HG02571 (cell line): Measurements from ENCODE around the gene DNAJC5G.
"Not testable (repeated sequence)": the region's sequence is repeated elsewhere in the genome, so short reads cannot be mapped to it uniquely, and the experiment has no call there.

ENCODE experiments used
- ATAC-seq: cut with Tn5 transposase; IDR thresholded peaks from one replicate; pipeline ENCODE4 v1.9.1; 2021; ENCODE audit warnings: mild to moderate bottlenecking, moderate library complexity; ENCODE audit not compliant: unreplicated experiment

The DNAJC5G gene

GRCh38 chr2:27280826-27281225, 5.6 kb downstream of the DNAJC5G start:
- ATAC-seq, result no peak

DNA sequence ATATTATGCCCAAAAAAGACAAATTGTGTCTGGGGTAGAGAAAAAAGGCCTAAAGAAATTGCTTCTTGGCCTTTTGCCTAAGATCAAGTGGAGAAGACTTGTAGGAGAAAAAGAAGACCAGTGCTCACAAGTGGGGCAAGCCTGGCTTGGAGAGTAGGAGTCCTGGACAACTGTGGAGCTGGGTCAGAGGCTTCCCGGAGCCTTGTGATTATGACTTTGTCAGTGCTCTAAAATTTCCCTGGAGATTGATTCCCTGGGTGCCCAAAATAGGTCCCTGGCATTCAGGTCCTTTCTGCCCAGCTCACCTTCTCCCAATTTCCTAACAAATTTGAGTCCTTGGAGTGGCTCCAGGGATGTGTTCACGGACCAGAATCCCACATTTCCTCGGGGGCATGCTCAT, 6.2 kb downstream of the DNAJC5G start:
- no peak for ATAC-seq

DNA sequence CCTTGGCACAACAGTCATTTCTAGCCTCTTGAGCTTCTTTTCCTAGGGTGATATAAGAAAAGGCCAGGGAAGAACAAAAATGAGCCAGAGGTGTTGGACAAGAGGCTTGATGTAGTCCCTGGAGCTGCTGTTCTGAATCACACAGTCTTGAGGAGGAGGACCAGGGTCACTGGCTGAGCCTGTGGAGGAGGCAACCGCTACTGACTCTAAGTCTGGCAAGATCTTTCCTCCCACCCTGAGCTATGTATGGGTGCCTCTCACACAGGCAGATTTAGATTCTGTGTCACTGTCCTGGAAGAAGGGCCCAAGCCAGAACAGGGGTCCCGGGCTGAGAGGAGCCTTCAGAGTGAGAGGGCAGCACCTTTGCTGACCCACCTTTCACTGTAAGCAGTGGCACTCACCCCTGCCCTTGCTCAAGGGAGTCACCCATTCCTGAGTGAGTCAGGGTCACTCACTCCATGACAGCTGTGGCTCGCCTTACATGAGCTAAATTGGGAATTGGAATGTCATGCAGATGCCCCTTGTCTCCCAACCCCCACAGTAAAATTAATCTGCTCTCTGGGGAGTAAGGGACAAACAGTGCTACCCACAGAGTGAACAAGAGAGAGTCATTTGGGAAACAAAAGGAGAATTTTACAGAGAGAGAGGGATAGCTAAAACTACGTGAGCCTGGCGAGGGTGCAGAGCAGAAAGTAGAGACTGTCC, 6.8 kb downstream of the DNAJC5G start, which contains the start of gene TRIM54:
Gene TRIM54, plus strand, starts transcription at position 575 of the 705 bp plus-strand sequence. CDS start 303 bp downstream, outside the sequence.
- no peak for ATAC-seq

DNA sequence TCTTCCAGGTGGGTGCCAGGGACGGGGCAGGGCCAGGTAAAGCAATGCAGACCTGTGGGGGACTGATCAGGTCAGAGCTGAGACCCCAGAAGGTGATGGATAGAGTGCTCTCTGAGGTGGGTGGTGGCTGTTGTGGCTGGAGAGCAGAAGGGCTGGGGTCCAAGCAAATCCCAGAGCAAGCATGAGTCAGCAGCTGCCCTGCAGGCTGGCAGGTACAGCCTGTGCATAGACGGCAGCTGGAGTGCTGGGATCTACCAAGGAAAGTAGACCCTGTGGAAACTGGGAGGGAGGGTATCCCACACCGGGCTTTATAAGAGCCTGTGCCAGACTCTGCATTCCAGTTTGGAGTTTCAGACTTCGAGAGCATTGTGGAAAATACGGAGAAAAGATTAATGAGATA, 7.7 kb downstream of the DNAJC5G start:
- no peak for ATAC-seq

- ATAC-seq, result no peak
These were observed 9.8 kb downstream of the DNAJC5G start for GRCh38 chr2:27284996-27285395.

DNA sequence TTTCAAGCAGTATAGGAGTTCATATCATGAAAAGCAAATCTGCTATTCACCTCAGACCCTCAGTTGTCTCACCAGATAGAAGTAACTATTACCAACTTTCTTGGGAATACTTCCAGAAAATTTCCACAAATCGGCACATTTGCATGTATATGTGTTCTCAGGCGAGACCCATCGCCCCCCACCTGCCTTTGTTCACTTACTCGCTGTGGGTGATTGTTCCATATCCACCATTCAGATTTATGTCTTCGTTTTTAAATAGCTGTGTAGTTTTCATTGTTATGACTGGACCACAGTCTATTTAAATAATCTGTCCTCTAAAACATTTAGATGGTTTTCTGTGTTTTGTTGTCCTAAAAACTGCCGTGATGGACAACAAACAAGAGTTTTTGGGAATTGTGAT, 10.2 kb downstream of the DNAJC5G start:
- no peak for ATAC-seq

DNA sequence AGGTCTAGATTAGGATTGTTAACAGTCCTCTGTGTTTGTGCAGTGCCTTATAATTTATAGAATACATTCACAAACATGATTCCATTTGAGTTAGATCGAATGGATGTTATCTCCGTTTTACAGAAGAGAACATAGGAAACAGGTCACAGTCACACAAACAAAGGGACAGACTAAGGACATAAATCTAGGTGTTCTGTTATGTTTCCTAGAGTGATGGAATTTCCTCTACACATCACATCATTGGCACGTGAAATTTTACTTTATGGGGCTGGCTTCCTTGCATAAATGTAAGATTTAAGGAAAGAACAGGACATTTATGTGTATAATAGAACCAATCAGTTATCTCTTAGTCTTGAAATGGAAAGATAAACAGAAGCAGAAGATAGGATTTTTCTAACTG, 13.4 kb downstream of the DNAJC5G start:
- ATAC-seq, result no peak

- no peak for ATAC-seq
These were observed 15.3 kb downstream of the DNAJC5G start for GRCh38 chr2:27290549-27290948.

DNA sequence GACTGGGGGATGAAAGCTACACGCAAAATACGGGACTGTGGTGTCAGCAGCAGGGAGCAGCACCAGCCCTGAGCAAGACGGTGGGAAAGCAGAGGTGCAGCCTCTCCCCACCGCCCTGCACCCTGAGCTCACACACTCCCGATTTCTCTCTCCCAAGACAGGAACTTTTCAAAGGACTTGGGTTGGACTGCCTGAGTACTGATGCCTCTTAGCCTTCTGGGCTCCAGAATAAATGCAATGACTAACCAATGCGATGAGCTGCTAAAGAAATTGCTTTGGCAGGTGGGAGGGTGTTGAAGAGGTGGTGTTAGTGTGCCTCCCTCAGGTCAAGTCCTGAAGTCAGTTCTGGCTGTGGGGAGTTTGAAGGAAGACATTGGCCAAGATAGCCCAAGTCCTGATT, 16.6 kb downstream of the DNAJC5G start:
- no peak for ATAC-seq

GRCh38 chr2:27294928-27295327, 19.7 kb downstream of the DNAJC5G start:
- no peak for ATAC-seq

GRCh38 chr2:27296481-27296880, 21.2 kb downstream of the DNAJC5G start:
- ATAC-seq, result no peak

GRCh38 chr2:27297195-27297594, 22.0 kb downstream of the DNAJC5G start:
- ATAC-seq, result no peak

- ATAC-seq, result no peak
These were observed 23.3 kb downstream of the DNAJC5G start for GRCh38 chr2:27298391-27299080.

- not testable (repeated sequence) for ATAC-seq
These were observed 25.4 kb downstream of the DNAJC5G start for GRCh38 chr2:27300606-27301005.

GRCh38 chr2:27303093-27304025, 28.1 kb downstream of the DNAJC5G start:
- no peak for ATAC-seq

- ATAC-seq, result no peak
These were observed 29.4 kb downstream of the DNAJC5G start for GRCh38 chr2:27304488-27305240.

DNA sequence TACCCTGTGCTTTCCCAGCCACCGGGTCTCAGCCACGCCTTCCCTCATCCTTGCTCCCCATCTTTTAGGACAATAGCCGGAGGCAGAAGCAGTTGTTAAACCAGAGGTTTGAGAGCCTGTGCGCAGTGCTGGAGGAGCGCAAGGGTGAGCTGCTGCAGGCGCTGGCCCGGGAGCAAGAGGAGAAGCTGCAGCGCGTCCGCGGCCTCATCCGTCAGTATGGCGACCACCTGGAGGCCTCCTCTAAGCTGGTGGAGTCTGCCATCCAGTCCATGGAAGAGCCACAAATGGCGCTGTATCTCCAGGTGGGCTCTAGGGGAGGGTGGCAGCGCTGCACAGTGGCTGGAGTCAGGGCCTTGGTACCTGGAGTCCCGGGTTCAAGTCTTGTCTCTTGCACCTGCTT, 30.3 kb downstream of the DNAJC5G start:
- ATAC-seq, result no peak

- ATAC-seq, result no peak
These were observed 30.9 kb downstream of the DNAJC5G start for GRCh38 chr2:27306136-27306535.

GRCh38 chr2:27306573-27307286, 31.5 kb downstream of the DNAJC5G start:
- ATAC-seq, result no peak

- ATAC-seq, result no peak
These were observed 32.0 kb downstream of the DNAJC5G start for GRCh38 chr2:27307287-27307544.
